Activated CD4-positive, alpha-beta memory T cell treated with anti-CD3 and anti-CD28 coated beads for 36 hours (primary cell): ENCODE data around the gene HIGD1B. TPM values are rescaled to one million over a fixed set of nuclear protein-coding genes. Genes with fewer than 3 reads are reported as not detected.

ENCODE experiments used
- CTCF ChIA-PET: fragments of 350-600 bp; sonication (Branson Sonifier 250); formaldehyde crosslinking; loops from one replicate; lab custom pipeline; 2021; ENCODE audit warnings: antibody characterized with exemption, inconsistent platforms; lab: Charles Lee
- POLR2A ChIA-PET: fragments of 350-600 bp; sonication (Branson Sonifier 250); formaldehyde crosslinking; loops from one replicate; lab custom pipeline; 2021; ENCODE audit warnings: antibody characterized with exemption; lab: Charles Lee
- DNase-seq: peaks from one replicate; pipeline ENCODE4 v3.0.0-alpha.2; 2020
- H3K27ac Mint-ChIP-seq: one replicate; pipeline ENCODE4 v1.8.0; 2021; ENCODE audit warnings: mixed read lengths
- H3K27me3 Mint-ChIP-seq: one replicate; pipeline ENCODE4 v1.8.0; 2021; ENCODE audit warnings: mixed read lengths
- H3K36me3 Mint-ChIP-seq: one replicate; pipeline ENCODE4 v1.8.0; 2021; ENCODE audit warnings: mixed read lengths
- H3K4me1 Mint-ChIP-seq: one replicate; pipeline ENCODE4 v1.8.0; 2021; ENCODE audit warnings: low read depth, mixed read lengths
- H3K4me3 Mint-ChIP-seq: one replicate; pipeline ENCODE4 v1.8.0; 2021; ENCODE audit warnings: mild to moderate bottlenecking, mixed read lengths
- H3K9me3 Mint-ChIP-seq: one replicate; pipeline ENCODE4 v1.8.0; 2021; ENCODE audit warnings: mixed read lengths
- intact Hi-C: fragments of 100-400 bp; cut with micrococcal nuclease; formaldehyde crosslinking; loops from one replicate; pipeline ENCODE4 v1.15.1; 2023
- total RNA-seq, 2 experiments: library from RNA; stranded (reverse); gene quantifications; one replicate each; pipeline ENCODE4 v1.2.3, GENCODE V29; 2021

HIGD1B gene
- total RNA-seq, 2 experiments from 2014 or later, result not detected

DNA sequence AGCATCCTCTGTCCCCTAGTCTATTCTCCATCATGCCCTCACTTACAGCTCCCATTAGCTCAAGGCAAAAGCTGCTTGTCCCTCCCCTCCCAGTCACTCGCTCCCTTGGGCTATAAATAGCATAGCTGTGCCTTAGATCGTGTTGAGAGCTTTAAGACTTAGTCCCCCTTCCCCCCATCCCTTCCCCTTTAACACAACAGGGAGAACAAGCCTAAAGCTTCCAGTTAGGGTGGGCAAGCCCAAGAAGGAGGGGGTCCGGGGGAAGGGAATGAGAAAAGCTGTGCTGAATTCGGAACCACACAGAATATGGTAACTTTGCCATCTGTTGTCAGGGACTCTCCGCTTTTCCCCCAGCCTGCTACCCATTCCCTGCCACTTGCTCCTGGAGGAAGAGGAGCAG, 4.9 kb upstream of the HIGD1B start:
- peaks cover 5% of the 10 kb centered on the region for H3K4me1 Mint-ChIP-seq
- H3K27me3 Mint-ChIP-seq, result no peaks in the 10 kb centered on the region
- H3K27ac Mint-ChIP-seq, result no peak overlapping the region
- intact Hi-C loops, result no loop called here
- no peaks in the 10 kb centered on the region for H3K36me3 Mint-ChIP-seq
- H3K4me3 Mint-ChIP-seq, result no peak overlapping the region
- ChIA-PET CTCF (no interaction called here), POLR2A (interaction anchor here (0.6 kb wide), 1 partner anchor 31 kb away, joined by 3 read pairs; no protein-coding TSS in a partner anchor)
- H3K9me3 Mint-ChIP-seq, result no peaks in the 10 kb centered on the region
- DNase-seq, result no peak

GRCh38 chr17:44844390-44844830, 3.3 kb upstream of the HIGD1B start:
- no peaks in the 10 kb centered on the region for H3K9me3 Mint-ChIP-seq
- no peaks in the 10 kb centered on the region for H3K27me3 Mint-ChIP-seq
- H3K4me3 Mint-ChIP-seq, result no peak overlapping the region
- CTCF ChIA-PET, result interaction anchor here (1.3 kb wide), 1 partner anchor 13 kb away, joined by 3 read pairs; no protein-coding TSS in a partner anchor
- peaks cover 5% of the 10 kb centered on the region for H3K4me1 Mint-ChIP-seq
- POLR2A ChIA-PET, result no interaction called here
- no peak overlapping the region for H3K27ac Mint-ChIP-seq
- intact Hi-C loops, result no loop called here
- DNase-seq, result no peak
- no peaks in the 10 kb centered on the region for H3K36me3 Mint-ChIP-seq

- Mint-ChIP-seq H3K27me3 (no peaks in the 10 kb centered on the region), H3K9me3 (no peaks in the 10 kb centered on the region), H3K4me1 (no peaks in the 10 kb centered on the region), H3K36me3 (peaks cover 9% of the 10 kb centered on the region), H3K4me3 (no peak overlapping the region), H3K27ac (no peak overlapping the region)
- POLR2A ChIA-PET, result no interaction called here
- no peak for DNase-seq
- intact Hi-C loops, result no loop called here
- CTCF ChIA-PET, result interaction anchor here (0.8 to 1.5 kb wide), 2 partner anchors 20 to 68 kb away, joined by 3 to 5 read pairs; no protein-coding TSS in a partner anchor
Observed at GRCh38 chr17:44846206-44846605, 1.5 kb upstream of the HIGD1B start.

- ChIA-PET CTCF (interaction anchor here (1.2 to 1.8 kb wide), 2 partner anchors 16 to 69 kb away, joined by 3 to 5 read pairs; no protein-coding TSS in a partner anchor), POLR2A (no interaction called here)
- no peak for DNase-seq
- Mint-ChIP-seq H3K36me3 (peaks cover 21% of the 10 kb centered on the region), H3K4me3 (no peak overlapping the region), H3K27me3 (no peaks in the 10 kb centered on the region), H3K9me3 (no peaks in the 10 kb centered on the region), H3K4me1 (no peaks in the 10 kb centered on the region), H3K27ac (no peak overlapping the region)
- intact Hi-C loops, result no loop called here
Observed at GRCh38 chr17:44848257-44848795, 643 bp downstream of the HIGD1B start.

GRCh38 chr17:44848961-44849489, 1.3 kb downstream of the HIGD1B start:
- CTCF ChIA-PET, result no interaction called here
- POLR2A ChIA-PET, result no interaction called here
- Mint-ChIP-seq H3K4me3 (no peak overlapping the region), H3K27ac (no peak overlapping the region), H3K36me3 (peaks cover 27% of the 10 kb centered on the region), H3K4me1 (no peaks in the 10 kb centered on the region), H3K27me3 (no peaks in the 10 kb centered on the region), H3K9me3 (no peaks in the 10 kb centered on the region)
- intact Hi-C loops, result no loop called here
- DNase-seq, result no peak

DNA sequence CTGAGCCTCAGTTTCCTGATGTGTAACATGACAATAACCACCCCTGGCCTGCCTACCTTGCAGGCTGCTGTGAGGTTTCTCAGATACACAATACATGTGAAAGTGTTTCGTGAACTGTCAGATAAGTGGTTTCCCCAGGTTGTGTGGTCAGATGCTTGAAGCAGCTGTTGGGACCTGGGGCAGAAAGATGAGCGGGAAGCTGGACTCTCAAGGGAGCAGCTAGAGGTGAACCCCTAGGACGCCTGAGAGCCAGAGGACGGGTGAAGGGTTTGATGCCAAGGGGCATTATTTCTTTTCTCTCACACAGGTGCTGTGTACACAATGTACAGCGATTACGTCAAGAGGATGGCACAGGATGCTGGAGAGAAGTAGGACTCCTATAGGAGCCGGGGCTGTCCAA, 2.3 kb downstream of the HIGD1B start:
- Mint-ChIP-seq H3K9me3 (no peaks in the 10 kb centered on the region), H3K4me3 (no peak overlapping the region), H3K27me3 (no peaks in the 10 kb centered on the region), H3K36me3 (peaks cover 36% of the 10 kb centered on the region), H3K4me1 (no peaks in the 10 kb centered on the region), H3K27ac (no peak overlapping the region)
- no peak for DNase-seq
- POLR2A ChIA-PET, result no interaction called here
- intact Hi-C loops, result no loop called here
- CTCF ChIA-PET, result no interaction called here

- no peaks in the 10 kb centered on the region for H3K4me1 Mint-ChIP-seq
- ChIA-PET CTCF (no interaction called here), POLR2A (no interaction called here)
- no peak overlapping the region for H3K27ac Mint-ChIP-seq
- peaks cover 36% of the 10 kb centered on the region for H3K36me3 Mint-ChIP-seq
- H3K4me3 Mint-ChIP-seq, result no peak overlapping the region
- H3K9me3 Mint-ChIP-seq, result no peaks in the 10 kb centered on the region
- intact Hi-C loops, result no loop called here
- DNase-seq, result no peak
- H3K27me3 Mint-ChIP-seq, result no peaks in the 10 kb centered on the region
Observed at GRCh38 chr17:44850612-44851011, 2.9 kb downstream of the HIGD1B start.

- DNase-seq, result no peak
- CTCF ChIA-PET, result interaction anchor here (1.2 kb wide), 1 partner anchor 12 kb away, joined by 3 read pairs; no protein-coding TSS in a partner anchor
- peaks cover 46% of the 10 kb centered on the region for H3K36me3 Mint-ChIP-seq
- POLR2A ChIA-PET, result no interaction called here
- H3K4me1 Mint-ChIP-seq, result no peaks in the 10 kb centered on the region
- no peaks in the 10 kb centered on the region for H3K27me3 Mint-ChIP-seq
- no peaks in the 10 kb centered on the region for H3K9me3 Mint-ChIP-seq
- H3K27ac Mint-ChIP-seq, result no peak overlapping the region
- intact Hi-C loops, result no loop called here
- H3K4me3 Mint-ChIP-seq, result no peak overlapping the region
Observed at GRCh38 chr17:44854192-44854591, 6.5 kb downstream of the HIGD1B start.

GRCh38 chr17:44859701-44860100, 12.0 kb downstream of the HIGD1B start:
- CTCF ChIA-PET, result interaction anchor here (1.0 to 1.2 kb wide), 2 partner anchors 11 to 19 kb away, joined by 4 read pairs; no protein-coding TSS in a partner anchor
- no peak overlapping the region for H3K4me3 Mint-ChIP-seq
- H3K27ac Mint-ChIP-seq, result no peak overlapping the region

DNA sequence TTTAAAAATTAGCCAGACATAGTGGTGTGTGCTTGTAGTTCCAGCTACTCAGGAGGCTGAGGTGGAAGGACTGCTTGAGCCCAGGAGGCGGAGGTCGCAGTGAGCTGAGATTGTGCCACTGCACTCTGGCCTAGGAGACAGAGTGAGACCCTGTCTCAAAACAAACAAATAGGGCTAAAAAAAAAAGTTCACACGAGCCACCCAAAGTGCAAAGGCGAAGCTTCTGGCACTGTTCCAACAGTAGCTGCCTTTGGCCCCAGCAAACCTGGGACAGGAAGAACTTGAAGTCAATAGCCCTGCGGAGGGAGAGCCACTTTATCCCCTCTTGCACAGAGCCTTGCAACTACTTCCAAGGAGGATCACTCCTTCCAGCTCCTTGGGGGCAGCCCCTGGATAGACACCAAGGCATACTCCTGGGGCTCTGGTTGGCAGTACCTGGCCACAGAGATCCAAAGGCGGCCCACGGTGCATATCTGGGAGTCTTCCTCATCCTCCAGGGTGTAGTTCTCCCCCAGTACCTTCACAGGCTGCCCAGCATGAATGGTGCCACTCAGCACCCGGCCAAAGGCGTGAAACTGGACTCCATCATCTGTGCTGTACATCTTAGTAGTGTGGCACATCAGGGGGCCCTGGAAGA, 14.7 kb downstream of the HIGD1B start:
- intact Hi-C loops, result loop anchor here (10.0 kb wide), 1 partner anchor 328 kb away; no protein-coding TSS in a partner anchor
- CTCF ChIA-PET, result interaction anchor here (0.9 to 8.4 kb wide), 4 partner anchors 14 to 159 kb away, joined by 3 to 125 read pairs (median 42); no protein-coding TSS in a partner anchor
- H3K27me3 Mint-ChIP-seq, result no peaks in the 10 kb centered on the region
- H3K27ac Mint-ChIP-seq, result no peak overlapping the region
- peaks cover 42% of the 10 kb centered on the region for H3K36me3 Mint-ChIP-seq
- DNase-seq, result no peak
- no peaks in the 10 kb centered on the region for H3K4me1 Mint-ChIP-seq
- no peak overlapping the region for H3K4me3 Mint-ChIP-seq
- no peaks in the 10 kb centered on the region for H3K9me3 Mint-ChIP-seq
- POLR2A ChIA-PET, result interaction anchor here (0.7 to 1.2 kb wide), 2 partner anchors 87 kb away, joined by 3 read pairs; no protein-coding TSS in a partner anchor

More at GRCh38 chr17:44859701-44860100, 12.0 kb downstream of the HIGD1B start:
- H3K36me3 Mint-ChIP-seq, result peaks cover 45% of the 10 kb centered on the region
- no peak for DNase-seq
- POLR2A ChIA-PET, result no interaction called here
- no peaks in the 10 kb centered on the region for H3K4me1 Mint-ChIP-seq
- intact Hi-C loops, result loop anchor here (10.0 kb wide), 1 partner anchor 325 kb away; no protein-coding TSS in a partner anchor
- no peaks in the 10 kb centered on the region for H3K9me3 Mint-ChIP-seq
- no peaks in the 10 kb centered on the region for H3K27me3 Mint-ChIP-seq

DNA sequence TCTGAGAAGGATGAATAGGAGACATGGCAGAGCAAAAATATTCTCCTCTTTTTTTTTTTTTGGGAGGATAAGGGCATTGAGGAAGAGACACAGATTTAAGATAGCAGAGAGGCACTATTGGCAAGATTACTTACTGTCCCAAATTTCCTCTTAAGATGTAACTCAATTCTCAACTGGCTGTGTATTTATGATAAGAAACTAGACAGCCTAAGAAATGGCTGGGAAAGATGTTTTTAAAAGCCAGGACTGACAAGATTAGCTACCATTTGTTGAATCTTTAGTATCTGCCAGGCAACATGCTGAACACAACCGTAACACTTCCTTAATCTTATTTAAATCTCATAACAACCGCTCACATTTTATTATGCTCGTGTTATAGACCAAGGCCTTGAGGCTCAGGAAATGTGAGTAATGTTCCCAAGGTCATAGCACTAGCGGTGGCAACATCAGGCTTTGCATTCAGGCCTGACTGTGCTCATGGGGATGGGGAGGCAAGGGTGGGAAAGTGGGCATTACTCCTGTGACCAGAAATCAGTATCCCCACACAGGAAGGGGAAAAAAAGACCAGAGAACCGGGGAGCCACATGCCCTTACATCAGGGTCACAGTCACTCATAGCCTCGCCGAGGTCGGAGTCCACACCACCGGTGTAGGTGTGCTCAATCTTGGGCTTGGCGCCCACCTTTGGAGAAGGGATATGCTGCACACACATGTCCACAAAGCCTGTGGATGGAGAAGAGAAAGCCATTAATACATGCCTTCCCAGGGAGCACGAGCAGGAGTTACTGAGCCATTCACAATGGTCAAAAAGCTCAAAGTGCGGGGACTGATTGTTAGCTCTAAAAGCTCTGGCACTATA, 15.6 kb downstream of the HIGD1B start:
- intact Hi-C loops, result loop anchor here (10.0 kb wide), 1 partner anchor 328 kb away; no protein-coding TSS in a partner anchor
- Mint-ChIP-seq H3K27me3 (no peaks in the 10 kb centered on the region), H3K4me1 (no peaks in the 10 kb centered on the region), H3K27ac (no peak overlapping the region), H3K9me3 (no peaks in the 10 kb centered on the region), H3K36me3 (peaks cover 48% of the 10 kb centered on the region), H3K4me3 (no peak overlapping the region)
- ChIA-PET CTCF (interaction anchor here (0.6 to 8.4 kb wide), 8 partner anchors 11 to 328 kb away, joined by 3 to 125 read pairs (median 6); partner anchors contain the start of gene EFTUD2), POLR2A (interaction anchor here (0.7 kb wide), 1 partner anchor 88 kb away, joined by 3 read pairs; no protein-coding TSS in a partner anchor)
- DNase-seq, result no peak
